ENCODE measurements around the gene PLSCR5.

PLSCR5 gene

GRCh38 chr3:146585156-146585555, 20.0 kb downstream of the PLSCR5 start:
- DNase-seq, result no peak

- no peak for DNase-seq
Observed at GRCh38 chr3:146581951-146582467, 23.1 kb downstream of the PLSCR5 start.

GRCh38 chr3:146581080-146581601, 24.0 kb downstream of the PLSCR5 start:
- DNase-seq, result no peak

- peak; percentile 56 for DNase-seq
Observed at GRCh38 chr3:146577662-146578061, 27.5 kb downstream of the PLSCR5 start.

GRCh38 chr3:146575636-146576035, 29.5 kb downstream of the PLSCR5 start:
- DNase-seq, result no peak

- no peak for DNase-seq
Observed at GRCh38 chr3:146574173-146574572, 31.0 kb downstream of the PLSCR5 start.

GRCh38 chr3:146569314-146569713, 35.8 kb downstream of the PLSCR5 start:
- no peak for DNase-seq

GRCh38 chr3:146566138-146566537, 39.0 kb downstream of the PLSCR5 start:
- no peak for DNase-seq

GRCh38 chr3:146561879-146562278, 43.3 kb downstream of the PLSCR5 start:
- DNase-seq, result no peak

- no peak for DNase-seq
Observed at GRCh38 chr3:146561463-146561862, 43.7 kb downstream of the PLSCR5 start.

GRCh38 chr3:146560678-146561077, 44.5 kb downstream of the PLSCR5 start:
- no peak for DNase-seq

- no peak for DNase-seq
Observed at GRCh38 chr3:146559388-146559787, 45.8 kb downstream of the PLSCR5 start.

GRCh38 chr3:146558781-146559180, 46.4 kb downstream of the PLSCR5 start:
- no peak for DNase-seq

- DNase-seq, result no peak
Observed at GRCh38 chr3:146557745-146558144, 47.4 kb downstream of the PLSCR5 start.

GRCh38 chr3:146555311-146555710, 49.8 kb downstream of the PLSCR5 start:
- DNase-seq, result no peak

GRCh38 chr3:146554151-146554760, 50.9 kb downstream of the PLSCR5 start:
- no peak for DNase-seq

- no peak for DNase-seq
Observed at GRCh38 chr3:146550743-146551510, 54.2 kb downstream of the PLSCR5 start.

- DNase-seq, result no peak
Observed at GRCh38 chr3:146550070-146550615, 55.0 kb downstream of the PLSCR5 start.

GRCh38 chr3:146547235-146547835, 57.8 kb downstream of the PLSCR5 start:
- DNase-seq, result no peak

- DNase-seq, result no peak
Observed at GRCh38 chr3:146546366-146546965, 58.7 kb downstream of the PLSCR5 start.

- DNase-seq, result no peak
Observed at GRCh38 chr3:146544929-146545528, 60.1 kb downstream of the PLSCR5 start.
